ENCODE data around the gene PRRT1B.

- no peak for TF ChIP-seq ZNF274 (IDR thresholded peaks at IDR 0.05; ENCODE audit: low read depth, low read length)
- TF ChIP-seq YY1 (IDR thresholded peaks at IDR 0.05; ENCODE audit: insufficient read depth, insufficient read length) = no peak
- TF ChIP-seq SUZ12 (IDR thresholded peaks at IDR 0.05; ENCODE audit: extremely low read depth, insufficient read depth, insufficient read length) = no peak
Measured at GRCh38 chr9:131583337-131583645, 38.0 kb downstream of the PRRT1B start.
